ENCODE data around the gene WASHC2A. TPM values are rescaled to one million over a fixed set of nuclear protein-coding genes. Genes with fewer than 3 reads are reported as not detected.
A peak's percentile ranks its signal among the peaks of the same experiment; 100 is the strongest.
"Not testable (repeated sequence)": the region's sequence is repeated elsewhere in the genome, so short reads cannot be mapped to it uniquely, and the experiment has no call there.

Gene WASHC2A
- total RNA-seq, 1 experiment from 2014 or later: 33.1 TPM

DNA sequence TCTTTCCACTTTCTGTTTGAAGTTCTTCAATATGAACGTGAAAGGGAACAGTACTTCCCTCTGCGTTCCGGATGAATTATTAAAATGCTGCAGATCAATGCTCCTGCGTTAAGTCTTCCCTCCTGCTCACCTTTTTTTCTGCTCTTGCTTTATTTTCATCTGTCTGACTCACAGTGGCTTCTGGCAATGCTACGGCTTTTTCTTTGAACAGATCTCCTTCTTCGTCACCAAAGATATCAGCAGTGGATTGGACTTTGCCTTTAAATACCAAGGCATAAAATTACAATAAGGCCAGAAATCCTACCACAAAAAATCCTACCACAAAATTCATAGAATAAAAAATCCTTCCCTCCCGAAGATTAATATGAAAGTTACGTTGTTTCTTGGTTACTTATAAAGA is 11.1 kb upstream of the WASHC2A start:
- CTCF ChIA-PET; DNase-seq (ENCODE audit: low spot score); H3K4me3 ChIP-seq (ENCODE audit: low read depth, low read length, poor library complexity, severe bottlenecking); H3K4me1 ChIP-seq (ENCODE audit: insufficient read depth, low read length, poor library complexity, severe bottlenecking); H3K27me3 ChIP-seq (replicated peaks; ENCODE audit: insufficient read depth, low read depth, low read length, poor library complexity); H3K36me3 ChIP-seq (ENCODE audit: insufficient read depth, low read length, poor library complexity, severe bottlenecking); H3K9me3 ChIP-seq (ENCODE audit: low read depth, low read length, poor library complexity, severe bottlenecking); H3K27ac ChIP-seq (ENCODE audit: low read depth, low read length, poor library complexity, severe bottlenecking); POLR2A ChIA-PET (ENCODE audit: low non-redundant PET); BruUV-seq (replicated peaks); intact Hi-C loops (cut with micrococcal nuclease; ENCODE audit: unreplicated experiment): not testable (repeated sequence)

DNA sequence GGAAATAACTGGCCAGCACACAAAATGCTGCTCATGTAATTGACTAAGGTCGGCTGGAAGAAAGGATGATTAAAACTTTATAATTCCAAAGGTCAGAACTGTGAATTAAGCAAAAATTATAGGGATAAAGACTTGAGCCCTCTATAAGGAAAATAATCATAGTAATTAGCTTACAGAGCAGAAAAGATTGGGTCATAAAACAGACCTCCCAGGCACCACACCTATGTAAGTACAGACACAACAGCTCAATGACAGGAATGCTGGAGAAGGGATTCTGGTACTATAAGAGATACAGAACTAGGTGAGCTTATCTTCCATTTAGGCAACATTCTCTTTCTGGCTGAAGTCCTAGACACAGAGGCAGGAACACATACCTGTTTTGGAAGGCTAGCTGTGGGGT is 9.0 kb upstream of the WASHC2A start:
- H3K4me1 ChIP-seq (ENCODE audit: insufficient read depth, low read length, poor library complexity, severe bottlenecking); BruUV-seq (replicated peaks); CTCF ChIA-PET; POLR2A ChIA-PET (ENCODE audit: low non-redundant PET); H3K9me3 ChIP-seq (ENCODE audit: low read depth, low read length, poor library complexity, severe bottlenecking); H3K36me3 ChIP-seq (ENCODE audit: insufficient read depth, low read length, poor library complexity, severe bottlenecking); H3K4me3 ChIP-seq (ENCODE audit: low read depth, low read length, poor library complexity, severe bottlenecking); DNase-seq (ENCODE audit: low spot score); H3K27me3 ChIP-seq (replicated peaks; ENCODE audit: insufficient read depth, low read depth, low read length, poor library complexity); intact Hi-C loops (cut with micrococcal nuclease; ENCODE audit: unreplicated experiment); H3K27ac ChIP-seq (ENCODE audit: low read depth, low read length, poor library complexity, severe bottlenecking): not testable (repeated sequence)

DNA sequence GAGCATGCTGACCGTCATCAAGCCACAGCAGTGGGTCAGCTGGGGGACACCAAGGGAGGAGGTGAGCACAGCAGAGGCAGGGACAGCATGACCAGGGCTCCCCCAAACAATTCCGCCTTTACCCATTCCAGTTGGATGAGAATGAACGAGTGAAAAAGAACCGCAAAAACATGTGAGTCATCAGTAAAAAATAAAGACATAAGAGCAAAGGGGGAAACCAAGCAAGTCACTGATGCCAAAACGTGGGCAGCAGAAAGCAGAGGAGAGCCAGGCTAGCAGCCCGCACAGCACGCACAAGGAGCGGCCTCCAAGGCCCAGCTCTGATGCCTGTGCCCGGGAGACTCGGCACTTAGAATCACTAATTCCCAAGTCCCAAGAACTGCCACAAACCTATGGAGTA is 7.8 kb upstream of the WASHC2A start:
- H3K27me3 ChIP-seq (replicated peaks; ENCODE audit: insufficient read depth, low read depth, low read length, poor library complexity); H3K27ac ChIP-seq (ENCODE audit: low read depth, low read length, poor library complexity, severe bottlenecking); H3K4me3 ChIP-seq (ENCODE audit: low read depth, low read length, poor library complexity, severe bottlenecking); H3K9me3 ChIP-seq (ENCODE audit: low read depth, low read length, poor library complexity, severe bottlenecking); POLR2A ChIA-PET (ENCODE audit: low non-redundant PET); H3K36me3 ChIP-seq (ENCODE audit: insufficient read depth, low read length, poor library complexity, severe bottlenecking); DNase-seq (ENCODE audit: low spot score); BruUV-seq (replicated peaks); CTCF ChIA-PET; H3K4me1 ChIP-seq (ENCODE audit: insufficient read depth, low read length, poor library complexity, severe bottlenecking): not testable (repeated sequence)
- intact Hi-C loops (cut with micrococcal nuclease; ENCODE audit: unreplicated experiment): loop anchor here (10.0 kb wide), 1 partner anchor 465 kb away; no protein-coding TSS in a partner anchor

DNA sequence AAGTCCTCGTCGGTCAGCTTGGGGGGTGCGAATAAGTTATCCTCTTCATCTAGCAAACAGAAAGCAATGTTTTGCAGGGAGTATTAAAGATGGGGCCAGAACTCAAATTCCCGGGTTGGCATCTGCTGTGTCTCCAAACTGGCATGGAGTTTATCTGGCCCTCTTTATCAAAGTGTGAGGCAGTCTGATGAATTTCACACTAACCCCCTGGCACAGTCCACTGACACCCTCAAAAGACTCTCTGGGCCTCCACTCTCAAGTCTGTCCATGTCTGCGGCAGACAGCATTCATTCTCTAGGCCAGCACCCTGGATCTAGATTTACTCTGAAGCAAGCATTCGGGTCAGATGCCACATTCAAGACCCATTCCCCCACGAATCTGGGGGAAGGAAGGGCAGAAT is 6.2 kb upstream of the WASHC2A start:
- H3K27ac ChIP-seq (ENCODE audit: low read depth, low read length, poor library complexity, severe bottlenecking); H3K27me3 ChIP-seq (replicated peaks; ENCODE audit: insufficient read depth, low read depth, low read length, poor library complexity); CTCF ChIA-PET; H3K4me1 ChIP-seq (ENCODE audit: insufficient read depth, low read length, poor library complexity, severe bottlenecking); H3K4me3 ChIP-seq (ENCODE audit: low read depth, low read length, poor library complexity, severe bottlenecking); H3K9me3 ChIP-seq (ENCODE audit: low read depth, low read length, poor library complexity, severe bottlenecking); POLR2A ChIA-PET (ENCODE audit: low non-redundant PET); H3K36me3 ChIP-seq (ENCODE audit: insufficient read depth, low read length, poor library complexity, severe bottlenecking); DNase-seq (ENCODE audit: low spot score); BruUV-seq (replicated peaks): not testable (repeated sequence)
- intact Hi-C loops (cut with micrococcal nuclease; ENCODE audit: unreplicated experiment): loop anchor here (10.0 kb wide), 1 partner anchor 467 kb away; no protein-coding TSS in a partner anchor

DNA sequence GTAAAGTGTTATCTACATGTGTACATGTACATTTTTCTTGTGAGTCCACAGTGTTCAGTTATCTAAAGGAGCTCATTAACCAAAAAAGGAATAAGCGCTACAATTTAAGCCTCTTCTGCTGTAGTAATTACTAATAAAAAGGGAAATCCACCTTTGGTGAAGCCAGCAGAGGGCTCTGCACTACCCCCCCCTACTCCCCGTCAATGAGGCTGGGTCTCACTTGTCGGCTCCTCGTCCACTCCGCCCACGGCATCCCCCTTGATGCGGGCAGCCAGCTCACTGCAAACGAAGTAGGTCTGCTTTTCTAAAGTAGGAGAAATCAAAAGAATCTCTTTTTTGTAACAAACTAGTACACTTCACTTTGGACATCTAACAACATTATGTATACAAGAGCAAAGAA is 4.7 kb upstream of the WASHC2A start:
- CTCF ChIA-PET: no interaction called here
- BruUV-seq (replicated peaks): no TSS peak
- intact Hi-C loops (cut with micrococcal nuclease; ENCODE audit: unreplicated experiment): loop anchor here (10.0 kb wide), 1 partner anchor 468 kb away; no protein-coding TSS in a partner anchor

DNA sequence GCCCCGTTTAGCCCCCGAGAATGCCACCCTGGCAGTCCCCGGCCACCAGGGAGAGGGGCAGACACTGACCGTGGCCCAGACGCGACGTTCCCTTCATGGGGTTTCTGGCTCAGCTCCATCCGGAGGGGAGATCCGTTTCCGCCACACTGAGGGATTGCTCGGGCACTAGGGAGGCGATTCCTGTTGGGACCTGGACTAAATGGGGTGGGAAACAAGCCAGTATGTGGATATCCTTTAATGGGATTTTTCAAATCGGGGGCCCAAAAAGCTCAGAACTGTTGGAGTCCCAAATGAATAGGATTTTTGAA is 552 bp downstream of the WASHC2A start:
- H3K27ac ChIP-seq (ENCODE audit: low read depth, low read length, poor library complexity, severe bottlenecking); H3K9me3 ChIP-seq (ENCODE audit: low read depth, low read length, poor library complexity, severe bottlenecking); POLR2A ChIA-PET (ENCODE audit: low non-redundant PET); H3K27me3 ChIP-seq (replicated peaks; ENCODE audit: insufficient read depth, low read depth, low read length, poor library complexity); H3K4me1 ChIP-seq (ENCODE audit: insufficient read depth, low read length, poor library complexity, severe bottlenecking); BruUV-seq (replicated peaks); CTCF ChIA-PET; DNase-seq (ENCODE audit: low spot score); H3K36me3 ChIP-seq (ENCODE audit: insufficient read depth, low read length, poor library complexity, severe bottlenecking): not testable (repeated sequence)
- intact Hi-C loops (cut with micrococcal nuclease; ENCODE audit: unreplicated experiment): loop anchor here (10.0 kb wide), 1 partner anchor 474 kb away; no protein-coding TSS in a partner anchor
- peak overlapping the region; percentile 60 for H3K4me3 ChIP-seq (ENCODE audit: low read depth, low read length, poor library complexity, severe bottlenecking)

More for the DNA sequence above, 4.7 kb upstream of the WASHC2A start:
- no peak for DNase-seq (ENCODE audit: low spot score)
- TF ChIP-seq, protein P1, sequence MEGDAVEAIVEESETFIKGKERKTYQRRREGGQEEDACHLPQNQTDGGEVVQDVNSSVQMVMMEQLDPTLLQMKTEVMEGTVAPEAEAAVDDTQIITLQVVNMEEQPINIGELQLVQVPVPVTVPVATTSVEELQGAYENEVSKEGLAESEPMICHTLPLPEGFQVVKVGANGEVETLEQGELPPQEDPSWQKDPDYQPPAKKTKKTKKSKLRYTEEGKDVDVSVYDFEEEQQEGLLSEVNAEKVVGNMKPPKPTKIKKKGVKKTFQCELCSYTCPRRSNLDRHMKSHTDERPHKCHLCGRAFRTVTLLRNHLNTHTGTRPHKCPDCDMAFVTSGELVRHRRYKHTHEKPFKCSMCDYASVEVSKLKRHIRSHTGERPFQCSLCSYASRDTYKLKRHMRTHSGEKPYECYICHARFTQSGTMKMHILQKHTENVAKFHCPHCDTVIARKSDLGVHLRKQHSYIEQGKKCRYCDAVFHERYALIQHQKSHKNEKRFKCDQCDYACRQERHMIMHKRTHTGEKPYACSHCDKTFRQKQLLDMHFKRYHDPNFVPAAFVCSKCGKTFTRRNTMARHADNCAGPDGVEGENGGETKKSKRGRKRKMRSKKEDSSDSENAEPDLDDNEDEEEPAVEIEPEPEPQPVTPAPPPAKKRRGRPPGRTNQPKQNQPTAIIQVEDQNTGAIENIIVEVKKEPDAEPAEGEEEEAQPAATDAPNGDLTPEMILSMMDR (conservative IDR thresholded peaks at IDR 0.05; ENCODE audit: low read depth, low read length): no peak
- no peak for TF ChIP-seq EZH2 (IDR thresholded peaks at IDR 0.05; ENCODE audit: borderline replicate concordance, low read depth, low read length, poor library complexity, severe bottlenecking)
- no peak overlapping the region for H3K27ac ChIP-seq (ENCODE audit: low read depth, low read length, poor library complexity, severe bottlenecking)
- no peaks in the 10 kb centered on the region for H3K36me3 ChIP-seq (ENCODE audit: insufficient read depth, low read length, poor library complexity, severe bottlenecking)
- peaks cover 3% of the 10 kb centered on the region for H3K27me3 ChIP-seq (replicated peaks; ENCODE audit: insufficient read depth, low read depth, low read length, poor library complexity)
- H3K4me3 ChIP-seq (ENCODE audit: low read depth, low read length, poor library complexity, severe bottlenecking): no peak overlapping the region
- POLR2A ChIA-PET (ENCODE audit: low non-redundant PET): no interaction called here
- H3K4me1 ChIP-seq (ENCODE audit: insufficient read depth, low read length, poor library complexity, severe bottlenecking): no peaks in the 10 kb centered on the region
- H3K9me3 ChIP-seq (ENCODE audit: low read depth, low read length, poor library complexity, severe bottlenecking): no peaks in the 10 kb centered on the region

DNA sequence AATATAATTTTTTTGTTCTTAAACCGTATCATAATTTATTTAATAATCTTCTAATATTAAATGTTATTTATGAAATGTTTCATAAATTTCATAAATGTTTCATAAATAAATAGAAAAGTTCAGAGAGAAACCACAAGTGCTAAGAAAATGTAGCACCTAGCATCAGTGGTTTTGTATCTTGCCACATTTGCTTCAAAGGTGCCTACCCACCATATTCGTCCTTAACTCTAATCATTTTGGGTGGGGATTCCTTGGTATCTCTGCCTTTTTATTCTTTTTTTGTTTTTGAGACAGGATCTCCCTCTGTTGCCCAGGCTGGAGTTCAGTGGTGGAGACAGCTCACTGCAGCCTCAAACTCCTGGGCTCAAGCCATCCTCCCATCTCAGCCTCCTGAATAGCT is 7.4 kb downstream of the WASHC2A start:
- H3K36me3 ChIP-seq (ENCODE audit: insufficient read depth, low read length, poor library complexity, severe bottlenecking); POLR2A ChIA-PET (ENCODE audit: low non-redundant PET); CTCF ChIA-PET; DNase-seq (ENCODE audit: low spot score); H3K4me1 ChIP-seq (ENCODE audit: insufficient read depth, low read length, poor library complexity, severe bottlenecking); intact Hi-C loops (cut with micrococcal nuclease; ENCODE audit: unreplicated experiment); BruUV-seq (replicated peaks); H3K9me3 ChIP-seq (ENCODE audit: low read depth, low read length, poor library complexity, severe bottlenecking); H3K27ac ChIP-seq (ENCODE audit: low read depth, low read length, poor library complexity, severe bottlenecking); H3K4me3 ChIP-seq (ENCODE audit: low read depth, low read length, poor library complexity, severe bottlenecking); H3K27me3 ChIP-seq (replicated peaks; ENCODE audit: insufficient read depth, low read depth, low read length, poor library complexity): not testable (repeated sequence)
